ENCODE measurements around the gene BABAM2. TPM values are rescaled to one million over a fixed set of nuclear protein-coding genes. Genes with fewer than 3 reads are reported as not detected.

The BABAM2 gene
- total RNA-seq, 4 donors from 2014 or later = 34.4 to 44.9 (median 38.3) TPM

GRCh38 chr2:28063492-28063962, 173.0 kb downstream of the BABAM2 start:
- TF ChIP-seq CTCF (IDR thresholded peaks at IDR 0.05; ENCODE audit: low read depth) = no peak

- no peak for TF ChIP-seq CTCF (IDR thresholded peaks at IDR 0.05; ENCODE audit: low read depth)
These were observed 177.1 kb downstream of the BABAM2 start for GRCh38 chr2:28067602-28068001.

GRCh38 chr2:28068088-28068487, 177.6 kb downstream of the BABAM2 start:
- TF ChIP-seq CTCF (IDR thresholded peaks at IDR 0.05; ENCODE audit: low read depth) = no peak

GRCh38 chr2:28068527-28068926, 178.0 kb downstream of the BABAM2 start:
- TF ChIP-seq CTCF (IDR thresholded peaks at IDR 0.05; ENCODE audit: low read depth) = no peak

- TF ChIP-seq CTCF (IDR thresholded peaks at IDR 0.05; ENCODE audit: low read depth) = no peak
These were observed 180.7 kb downstream of the BABAM2 start for GRCh38 chr2:28071221-28071620.

- TF ChIP-seq CTCF (IDR thresholded peaks at IDR 0.05; ENCODE audit: low read depth) = no peak
These were observed 183.6 kb downstream of the BABAM2 start for GRCh38 chr2:28074137-28074536.

GRCh38 chr2:28080911-28081310, 190.4 kb downstream of the BABAM2 start:
- TF ChIP-seq CTCF (IDR thresholded peaks at IDR 0.05; ENCODE audit: low read depth) = no peak
